ENCODE measurements around the gene ATAD1.
"Not testable (repeated sequence)": the region's sequence is repeated elsewhere in the genome, so short reads cannot be mapped to it uniquely, and the experiment has no call there.

ATAD1 gene

DNA sequence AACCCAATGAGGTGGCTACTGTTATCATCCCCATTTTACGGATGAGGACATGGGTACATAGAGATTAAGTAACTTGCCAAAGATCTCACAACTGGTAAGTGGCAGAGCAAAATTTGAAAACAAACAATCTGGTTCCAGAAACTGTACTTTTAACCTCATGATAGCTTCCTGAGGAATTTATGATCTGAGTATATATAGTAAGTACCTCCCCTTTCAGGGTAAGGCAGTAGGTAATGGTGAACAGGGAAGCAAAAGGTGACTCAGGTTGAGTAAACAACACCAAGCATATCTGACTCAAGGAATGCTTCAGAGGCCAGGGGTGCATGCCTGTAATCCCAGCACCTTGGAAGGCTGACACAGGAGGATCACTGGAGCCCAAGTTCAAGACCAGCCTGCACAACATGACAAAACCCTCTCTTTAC, 24.2 kb upstream of the ATAD1 start:
- Mint-ChIP-seq H3K27ac (no peak overlapping the region), H3K36me3 (ENCODE audit: low read depth) (no peaks in the 10 kb centered on the region), H3K9me3 (no peaks in the 10 kb centered on the region), H3K27me3 (ENCODE audit: low read depth, poor library complexity) (peaks cover 3% of the 10 kb centered on the region), H3K4me3 (no peak overlapping the region), H3K4me1 (no peaks in the 10 kb centered on the region)
- TF ChIP-seq, protein P1, sequence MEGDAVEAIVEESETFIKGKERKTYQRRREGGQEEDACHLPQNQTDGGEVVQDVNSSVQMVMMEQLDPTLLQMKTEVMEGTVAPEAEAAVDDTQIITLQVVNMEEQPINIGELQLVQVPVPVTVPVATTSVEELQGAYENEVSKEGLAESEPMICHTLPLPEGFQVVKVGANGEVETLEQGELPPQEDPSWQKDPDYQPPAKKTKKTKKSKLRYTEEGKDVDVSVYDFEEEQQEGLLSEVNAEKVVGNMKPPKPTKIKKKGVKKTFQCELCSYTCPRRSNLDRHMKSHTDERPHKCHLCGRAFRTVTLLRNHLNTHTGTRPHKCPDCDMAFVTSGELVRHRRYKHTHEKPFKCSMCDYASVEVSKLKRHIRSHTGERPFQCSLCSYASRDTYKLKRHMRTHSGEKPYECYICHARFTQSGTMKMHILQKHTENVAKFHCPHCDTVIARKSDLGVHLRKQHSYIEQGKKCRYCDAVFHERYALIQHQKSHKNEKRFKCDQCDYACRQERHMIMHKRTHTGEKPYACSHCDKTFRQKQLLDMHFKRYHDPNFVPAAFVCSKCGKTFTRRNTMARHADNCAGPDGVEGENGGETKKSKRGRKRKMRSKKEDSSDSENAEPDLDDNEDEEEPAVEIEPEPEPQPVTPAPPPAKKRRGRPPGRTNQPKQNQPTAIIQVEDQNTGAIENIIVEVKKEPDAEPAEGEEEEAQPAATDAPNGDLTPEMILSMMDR (IDR thresholded peaks at IDR 0.05), result no peak
- DNase-seq, result no peak

DNA sequence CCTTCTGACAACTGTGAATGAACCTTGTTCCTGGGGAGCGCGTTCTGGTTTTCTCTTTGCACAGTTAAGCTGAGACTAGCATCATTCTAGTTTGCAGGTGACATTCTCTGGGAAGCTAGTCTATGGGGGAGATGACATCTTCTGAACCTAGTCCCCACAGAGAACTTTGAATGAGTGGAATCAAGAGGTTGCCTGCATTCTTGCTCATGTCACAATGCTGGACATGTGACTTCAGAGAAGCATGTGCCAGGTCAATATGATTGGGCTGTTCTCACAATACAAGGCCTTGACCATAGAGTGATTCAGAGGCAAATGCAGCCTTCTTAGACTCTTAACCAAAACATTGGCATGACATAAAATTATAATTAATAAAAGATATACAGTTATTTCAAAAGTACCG, 23.2 kb upstream of the ATAD1 start:
- no peaks in the 10 kb centered on the region for H3K4me1 Mint-ChIP-seq
- TF ChIP-seq, protein P1 (IDR thresholded peaks at IDR 0.05), result no peak
- DNase-seq, result no peak
- H3K9me3 Mint-ChIP-seq, result no peaks in the 10 kb centered on the region
- H3K36me3 Mint-ChIP-seq (ENCODE audit: low read depth), result no peaks in the 10 kb centered on the region
- H3K27ac Mint-ChIP-seq, result no peak overlapping the region
- peaks cover 7% of the 10 kb centered on the region for H3K27me3 Mint-ChIP-seq (ENCODE audit: low read depth, poor library complexity)
- H3K4me3 Mint-ChIP-seq, result no peak overlapping the region

GRCh38 chr10:87838650-87839049, 20.6 kb upstream of the ATAD1 start:
- no peak for DNase-seq
- TF ChIP-seq, protein P1 (IDR thresholded peaks at IDR 0.05), result no peak
- H3K4me3 Mint-ChIP-seq, result no peak overlapping the region
- no peaks in the 10 kb centered on the region for H3K9me3 Mint-ChIP-seq
- no peaks in the 10 kb centered on the region for H3K36me3 Mint-ChIP-seq (ENCODE audit: low read depth)
- no peaks in the 10 kb centered on the region for H3K4me1 Mint-ChIP-seq
- peaks cover 8% of the 10 kb centered on the region for H3K27me3 Mint-ChIP-seq (ENCODE audit: low read depth, poor library complexity)
- no peak overlapping the region for H3K27ac Mint-ChIP-seq

GRCh38 chr10:87837445-87837844, 19.4 kb upstream of the ATAD1 start:
- Mint-ChIP-seq H3K9me3 (no peaks in the 10 kb centered on the region), H3K4me3 (no peak overlapping the region), H3K27me3 (ENCODE audit: low read depth, poor library complexity) (peaks cover 11% of the 10 kb centered on the region), H3K4me1 (no peaks in the 10 kb centered on the region), H3K36me3 (ENCODE audit: low read depth) (no peaks in the 10 kb centered on the region), H3K27ac (no peak overlapping the region)
- TF ChIP-seq, protein P1 (IDR thresholded peaks at IDR 0.05), result no peak
- DNase-seq, result no peak

- TF ChIP-seq, protein P1 (IDR thresholded peaks at IDR 0.05), result no peak
- H3K4me3 Mint-ChIP-seq, result no peak overlapping the region
- no peaks in the 10 kb centered on the region for H3K4me1 Mint-ChIP-seq
- no peaks in the 10 kb centered on the region for H3K9me3 Mint-ChIP-seq
- H3K27ac Mint-ChIP-seq, result no peak overlapping the region
- peaks cover 8% of the 10 kb centered on the region for H3K27me3 Mint-ChIP-seq (ENCODE audit: low read depth, poor library complexity)
- H3K36me3 Mint-ChIP-seq (ENCODE audit: low read depth), result no peaks in the 10 kb centered on the region
- DNase-seq, result no peak
Observed at GRCh38 chr10:87836098-87836497, 18.1 kb upstream of the ATAD1 start.

GRCh38 chr10:87829986-87830729, 12.1 kb upstream of the ATAD1 start:
- peaks cover 4% of the 10 kb centered on the region for H3K27me3 Mint-ChIP-seq (ENCODE audit: low read depth, poor library complexity)
- DNase-seq, result no peak
- no peaks in the 10 kb centered on the region for H3K4me1 Mint-ChIP-seq

DNA sequence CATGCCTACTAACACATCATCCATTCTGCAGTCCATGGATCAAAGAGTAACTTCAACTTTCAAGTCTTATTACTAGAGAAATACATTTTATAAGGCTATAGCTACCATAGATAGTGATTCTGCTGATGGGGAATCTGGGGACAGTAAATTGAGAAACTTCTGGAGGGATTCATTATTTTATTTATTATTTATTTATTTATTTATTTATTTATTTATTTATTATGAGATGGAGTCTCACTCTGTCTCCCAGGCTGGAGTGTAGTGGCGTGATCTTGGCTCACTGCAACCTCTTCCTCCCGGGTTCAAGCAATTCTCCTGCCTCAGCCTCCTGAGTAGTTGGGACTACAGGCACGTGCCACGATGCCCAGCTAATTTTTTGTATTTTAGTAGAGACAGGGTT, 11.0 kb upstream of the ATAD1 start:
- not testable (repeated sequence) for DNase-seq; H3K9me3 Mint-ChIP-seq; H3K27me3 Mint-ChIP-seq (ENCODE audit: low read depth, poor library complexity); H3K27ac Mint-ChIP-seq; H3K4me3 Mint-ChIP-seq; H3K4me1 Mint-ChIP-seq; H3K36me3 Mint-ChIP-seq (ENCODE audit: low read depth)

More at GRCh38 chr10:87829986-87830729, 12.1 kb upstream of the ATAD1 start:
- Mint-ChIP-seq H3K27ac (no peak overlapping the region), H3K9me3 (no peaks in the 10 kb centered on the region), H3K36me3 (ENCODE audit: low read depth) (no peaks in the 10 kb centered on the region), H3K4me3 (no peak overlapping the region)
- TF ChIP-seq, protein P1 (IDR thresholded peaks at IDR 0.05), result no peak

All from nephron progenitor cell (in vitro differentiated cells).